ENCODE measurements around the gene MT1H. TPM values are rescaled to one million over a fixed set of nuclear protein-coding genes. Genes with fewer than 3 reads are reported as not detected.

The MT1H gene
- total and polyA plus RNA-seq, 2 donors = 0.85 to 50.7 TPM

- H3K27ac ChIP-seq (ENCODE audit: low read depth in 1 of 2, low read length in 1 of 2) = no peak overlapping the region
- H3K4me3 ChIP-seq (ENCODE audit: low read length in 2 of 2) = no peak overlapping the region
- H3K27me3 ChIP-seq (ENCODE audit: control insufficient read depth in 2 of 2, insufficient read depth in 1 of 2, low read length in 1 of 2) = peaks cover 74 to 99% of the 10 kb centered on the region in 2 donors
- no peaks in the 10 kb centered on the region for H3K36me3 ChIP-seq (ENCODE audit: control insufficient read depth in 2 of 2, insufficient read depth in 2 of 2, low read length in 1 of 2)
- no peaks in the 10 kb centered on the region for H3K9me3 ChIP-seq (ENCODE audit: control insufficient read depth in 2 of 2, insufficient read depth in 1 of 2, low read length in 1 of 2)
- no peak for DNase-seq (ENCODE audit: low read depth in 6 of 9, low spot score in 9 of 9)
- WGBS = 8% methylated on average over 47 of the region's 47 CpGs
- H3K4me1 ChIP-seq (ENCODE audit: control insufficient read depth in 2 of 2, insufficient read depth in 2 of 2, low read length in 2 of 2) = peaks cover 3 to 9% of the 10 kb centered on the region in 2 donors
These were observed 34.7 kb upstream of the MT1H start for GRCh38 chr16:56634715-56635440.

- DNase-seq (ENCODE audit: low read depth in 6 of 9, low spot score in 9 of 9) = no peak
- Histone ChIP-seq H3K27me3 (ENCODE audit: control insufficient read depth in 2 of 2, insufficient read depth in 1 of 2, low read length in 1 of 2) (peaks cover 70 to 99% of the 10 kb centered on the region in 2 donors), H3K9me3 (ENCODE audit: control insufficient read depth in 2 of 2, insufficient read depth in 1 of 2, low read length in 1 of 2) (no peaks in the 10 kb centered on the region), H3K4me3 (ENCODE audit: low read length in 2 of 2) (no peak overlapping the region), H3K27ac (ENCODE audit: low read depth in 1 of 2, low read length in 1 of 2) (no peak overlapping the region), H3K36me3 (ENCODE audit: control insufficient read depth in 2 of 2, insufficient read depth in 2 of 2, low read length in 1 of 2) (no peaks in the 10 kb centered on the region), H3K4me1 (ENCODE audit: control insufficient read depth in 2 of 2, insufficient read depth in 2 of 2, low read length in 2 of 2) (peaks cover 3 to 9% of the 10 kb centered on the region in 2 donors)
- 3% methylated on average over 40 of the region's 40 CpGs for WGBS
These were observed 34.1 kb upstream of the MT1H start for GRCh38 chr16:56635441-56635967.

GRCh38 chr16:56636616-56637413 lies 32.8 kb upstream of the MT1H start:
- no peak overlapping the region for H3K27ac ChIP-seq (ENCODE audit: low read depth in 1 of 2, low read length in 1 of 2)
- H3K4me1 ChIP-seq (ENCODE audit: control insufficient read depth in 2 of 2, insufficient read depth in 2 of 2, low read length in 2 of 2) = peaks cover 3 to 9% of the 10 kb centered on the region in 2 donors
- peaks cover 69 to 99% of the 10 kb centered on the region in 2 donors for H3K27me3 ChIP-seq (ENCODE audit: control insufficient read depth in 2 of 2, insufficient read depth in 1 of 2, low read length in 1 of 2)
- DNase-seq (ENCODE audit: low read depth in 6 of 9, low spot score in 9 of 9) = no peak
- H3K4me3 ChIP-seq (ENCODE audit: low read length in 2 of 2) = no peak overlapping the region
- H3K9me3 ChIP-seq (ENCODE audit: control insufficient read depth in 2 of 2, insufficient read depth in 1 of 2, low read length in 1 of 2) = no peaks in the 10 kb centered on the region
- 18% methylated on average over 9 of the region's 9 CpGs for WGBS
- no peaks in the 10 kb centered on the region for H3K36me3 ChIP-seq (ENCODE audit: control insufficient read depth in 2 of 2, insufficient read depth in 2 of 2, low read length in 1 of 2)

- 5% methylated on average over 68 of the region's 68 CpGs for WGBS
- H3K36me3 ChIP-seq (ENCODE audit: control insufficient read depth in 2 of 2, insufficient read depth in 2 of 2, low read length in 1 of 2) = no peaks in the 10 kb centered on the region
- DNase-seq (ENCODE audit: low read depth in 6 of 9, low spot score in 9 of 9) = no peak
- H3K4me3 ChIP-seq (ENCODE audit: low read length in 2 of 2) = no peak within 1 kb of the TSS
- H3K27ac ChIP-seq (ENCODE audit: low read depth in 1 of 2, low read length in 1 of 2) = no peak within 1 kb of the TSS
- H3K9me3 ChIP-seq (ENCODE audit: control insufficient read depth in 2 of 2, insufficient read depth in 1 of 2, low read length in 1 of 2) = no peaks in the 10 kb centered on the region
- peaks cover 70 to 99% of the 10 kb centered on the region in 2 donors for H3K27me3 ChIP-seq (ENCODE audit: control insufficient read depth in 2 of 2, insufficient read depth in 1 of 2, low read length in 1 of 2)
- peaks cover 4 to 12% of the 10 kb centered on the region in 2 donors for H3K4me1 ChIP-seq (ENCODE audit: control insufficient read depth in 2 of 2, insufficient read depth in 2 of 2, low read length in 2 of 2)
These were observed 31.5 kb upstream of the MT1H start, which contains the start of gene MT1A for GRCh38 chr16:56637814-56638750. MT1A (plus strand) TSS chr16:56638666; CDS start chr16:56638739, 73 bp downstream.

- no peak overlapping the region for H3K27ac ChIP-seq (ENCODE audit: low read depth in 1 of 2, low read length in 1 of 2)
- H3K36me3 ChIP-seq (ENCODE audit: control insufficient read depth in 2 of 2, insufficient read depth in 2 of 2, low read length in 1 of 2) = no peaks in the 10 kb centered on the region
- no peak for DNase-seq (ENCODE audit: low read depth in 6 of 9, low spot score in 9 of 9)
- peaks cover 10 to 19% of the 10 kb centered on the region in 2 donors for H3K4me1 ChIP-seq (ENCODE audit: control insufficient read depth in 2 of 2, insufficient read depth in 2 of 2, low read length in 2 of 2)
- 62% methylated on average over 1 of the region's 1 CpG for WGBS
- peaks cover 73 to 99% of the 10 kb centered on the region in 2 donors for H3K27me3 ChIP-seq (ENCODE audit: control insufficient read depth in 2 of 2, insufficient read depth in 1 of 2, low read length in 1 of 2)
- H3K4me3 ChIP-seq (ENCODE audit: low read length in 2 of 2) = no peak overlapping the region
- no peaks in the 10 kb centered on the region for H3K9me3 ChIP-seq (ENCODE audit: control insufficient read depth in 2 of 2, insufficient read depth in 1 of 2, low read length in 1 of 2)
These were observed 30.6 kb upstream of the MT1H start for GRCh38 chr16:56639045-56639444.

GRCh38 chr16:56640076-56640475 lies 29.5 kb upstream of the MT1H start:
- no peak for DNase-seq (ENCODE audit: low read depth in 6 of 9, low spot score in 9 of 9)
- 99% methylated on average over 1 of the region's 1 CpG for WGBS
- Histone ChIP-seq H3K9me3 (ENCODE audit: control insufficient read depth in 2 of 2, insufficient read depth in 1 of 2, low read length in 1 of 2) (no peaks in the 10 kb centered on the region), H3K27ac (ENCODE audit: low read depth in 1 of 2, low read length in 1 of 2) (no peak overlapping the region), H3K27me3 (ENCODE audit: control insufficient read depth in 2 of 2, insufficient read depth in 1 of 2, low read length in 1 of 2) (peaks cover 74 to 99% of the 10 kb centered on the region in 2 donors), H3K4me1 (ENCODE audit: control insufficient read depth in 2 of 2, insufficient read depth in 2 of 2, low read length in 2 of 2) (peaks cover 10 to 19% of the 10 kb centered on the region in 2 donors), H3K4me3 (ENCODE audit: low read length in 2 of 2) (no peak overlapping the region), H3K36me3 (ENCODE audit: control insufficient read depth in 2 of 2, insufficient read depth in 2 of 2, low read length in 1 of 2) (no peaks in the 10 kb centered on the region)

- Histone ChIP-seq H3K27ac (ENCODE audit: low read depth in 1 of 2, low read length in 1 of 2) (no peak overlapping the region), H3K27me3 (ENCODE audit: control insufficient read depth in 2 of 2, insufficient read depth in 1 of 2, low read length in 1 of 2) (peaks cover 74 to 99% of the 10 kb centered on the region in 2 donors), H3K4me1 (ENCODE audit: control insufficient read depth in 2 of 2, insufficient read depth in 2 of 2, low read length in 2 of 2) (peaks cover 7 to 15% of the 10 kb centered on the region in 2 donors), H3K9me3 (ENCODE audit: control insufficient read depth in 2 of 2, insufficient read depth in 1 of 2, low read length in 1 of 2) (no peaks in the 10 kb centered on the region), H3K4me3 (ENCODE audit: low read length in 2 of 2) (no peak overlapping the region), H3K36me3 (ENCODE audit: control insufficient read depth in 2 of 2, insufficient read depth in 2 of 2, low read length in 1 of 2) (no peaks in the 10 kb centered on the region)
- no peak for DNase-seq (ENCODE audit: low read depth in 6 of 9, low spot score in 9 of 9)
- WGBS = 97% methylated on average over 2 of the region's 2 CpGs
These were observed 28.4 kb upstream of the MT1H start for GRCh38 chr16:56641166-56641565.

GRCh38 chr16:56643080-56643778 lies 26.4 kb upstream of the MT1H start:
- WGBS = 5% methylated on average over 42 of the region's 42 CpGs
- no peaks in the 10 kb centered on the region for H3K36me3 ChIP-seq (ENCODE audit: control insufficient read depth in 2 of 2, insufficient read depth in 2 of 2, low read length in 1 of 2)
- peak overlapping the region in 1 of 2 donors; percentile 13 for H3K4me3 ChIP-seq (ENCODE audit: low read length in 2 of 2)
- H3K27me3 ChIP-seq (ENCODE audit: control insufficient read depth in 2 of 2, insufficient read depth in 1 of 2, low read length in 1 of 2) = peaks cover 86 to 100% of the 10 kb centered on the region in 2 donors
- peak in 2 of 9 donors; percentile 32 to 51 for DNase-seq (ENCODE audit: low read depth in 6 of 9, low spot score in 9 of 9)
- H3K27ac ChIP-seq (ENCODE audit: low read depth in 1 of 2, low read length in 1 of 2) = no peak overlapping the region
- H3K9me3 ChIP-seq (ENCODE audit: control insufficient read depth in 2 of 2, insufficient read depth in 1 of 2, low read length in 1 of 2) = no peaks in the 10 kb centered on the region
- H3K4me1 ChIP-seq (ENCODE audit: control insufficient read depth in 2 of 2, insufficient read depth in 2 of 2, low read length in 2 of 2) = peaks cover 7 to 10% of the 10 kb centered on the region in 2 donors

Data from thymus (tissue), 11 donors.